AG09319 (cell line): Measurements from ENCODE around the gene TBC1D5.

Experiments
- DNase-seq: peaks from one replicate; pipeline ENCODE4 v3.0.0-alpha.2; 2010; ENCODE audit warnings: low read depth; ENCODE audit errors: extremely low read depth
- CTCF ChIP-seq: IDR thresholded peaks from 2 replicates; pipeline ENCODE4 v1.5.1; 2011; ENCODE audit warnings: low read depth, mild to moderate bottlenecking, inconsistent platforms, low read length, moderate library complexity

Gene TBC1D5

DNA sequence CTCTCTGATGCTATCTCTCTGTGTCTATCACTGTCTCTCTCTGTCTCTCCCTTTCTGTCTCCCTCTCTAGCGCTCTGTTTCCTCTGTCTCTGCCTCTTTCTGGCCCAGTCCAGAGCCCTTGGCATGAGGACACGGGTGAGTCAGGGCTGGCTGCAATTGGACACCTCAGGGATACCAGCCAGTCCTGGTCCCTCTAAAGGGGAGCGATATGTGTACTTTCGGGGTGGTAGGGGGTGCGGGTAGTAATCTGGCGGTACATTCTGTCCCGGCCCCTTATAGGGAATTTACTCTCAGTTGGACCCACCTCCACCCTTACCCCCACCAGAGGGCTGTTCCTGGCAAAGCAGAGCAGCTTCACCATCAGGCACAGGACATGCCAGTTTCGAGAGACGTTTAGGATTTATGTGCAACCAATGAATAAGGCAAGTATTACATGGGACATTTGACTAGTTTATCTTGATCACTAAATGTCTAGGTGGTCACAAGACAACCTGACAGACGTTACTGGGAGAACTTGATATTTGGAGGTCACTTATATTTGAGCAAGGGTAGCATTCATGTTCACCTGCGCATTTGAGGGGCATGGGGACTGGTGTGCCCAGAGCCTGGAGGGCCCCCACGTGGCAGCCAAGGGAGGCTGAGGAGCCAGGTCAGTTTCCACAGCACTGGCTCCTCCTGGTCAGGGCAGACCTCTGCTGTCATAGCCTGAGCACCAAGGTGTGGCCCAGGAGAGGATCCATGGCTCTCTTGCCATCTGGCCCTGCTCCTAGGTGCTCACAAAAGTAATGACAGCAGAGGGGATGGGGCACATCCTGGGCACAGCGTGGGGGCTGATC is 601.5 kb downstream of the TBC1D5 start:
- peak; percentile 7 for DNase-seq
- TF ChIP-seq CTCF, result no peak

DNA sequence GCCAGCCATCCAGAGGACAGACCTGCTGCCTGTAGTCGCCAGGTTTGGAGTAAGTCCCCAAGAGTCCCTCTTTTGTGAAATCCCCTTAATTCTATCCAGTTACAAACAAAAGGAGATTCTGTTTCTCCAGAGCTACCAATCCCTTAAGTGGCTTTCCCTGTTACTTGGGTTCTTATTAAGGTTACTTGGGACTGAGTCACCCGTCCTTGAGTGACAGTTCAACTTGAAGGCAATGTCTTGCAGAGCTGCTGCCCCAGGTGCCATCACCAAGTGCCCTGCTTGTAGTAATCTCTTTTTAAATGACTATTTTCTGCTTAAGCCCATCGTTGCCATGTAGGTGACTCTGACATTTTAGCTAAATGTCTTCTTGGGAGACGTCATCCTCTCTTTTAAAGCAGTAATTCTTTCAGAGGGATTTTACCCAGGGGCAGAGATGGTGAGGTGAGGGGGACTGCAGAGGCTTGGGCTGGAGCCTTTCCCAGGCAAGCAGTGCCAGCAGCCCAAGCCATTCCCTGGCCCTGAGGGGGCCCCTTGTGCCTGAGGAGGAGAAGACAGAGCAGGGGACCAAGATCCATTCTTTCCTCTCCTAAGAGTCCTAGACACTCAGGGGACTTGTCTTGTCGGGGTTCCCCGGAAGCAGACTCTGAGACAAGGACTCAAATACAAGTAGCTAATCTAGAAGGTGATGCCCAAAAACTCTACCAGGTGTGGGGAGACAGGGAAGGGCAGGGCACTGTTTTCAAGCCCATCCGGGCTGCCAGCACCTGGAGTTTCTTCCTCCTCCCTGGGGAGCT is 604.0 kb downstream of the TBC1D5 start:
- no peak for TF ChIP-seq CTCF
- no peak for DNase-seq

DNA sequence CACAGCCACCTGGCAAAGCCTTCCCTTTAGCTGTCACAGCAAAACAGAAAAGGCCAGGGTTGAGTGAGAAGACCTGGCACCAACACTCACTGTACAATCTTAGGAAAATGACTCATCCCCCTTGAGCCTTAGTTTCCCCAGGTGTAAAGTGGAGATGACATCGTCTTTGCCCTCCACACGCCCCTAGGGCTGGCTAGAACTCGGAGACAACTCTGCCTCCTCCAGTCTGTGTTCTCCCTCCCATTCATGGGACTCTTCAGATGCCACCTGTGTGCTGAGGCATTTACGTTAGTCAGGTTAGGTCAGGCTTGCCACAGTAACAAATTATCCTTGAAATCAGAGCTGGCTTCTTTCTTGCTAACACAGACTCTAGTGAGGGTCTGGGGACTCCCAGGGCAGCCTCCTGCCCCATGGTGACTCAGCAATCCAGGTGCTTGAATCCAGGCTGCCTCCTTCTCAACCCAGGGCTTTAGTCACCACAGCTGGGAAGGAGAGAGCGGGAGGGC is 605.1 kb downstream of the TBC1D5 start:
- no peak for DNase-seq
- no peak for TF ChIP-seq CTCF

GRCh38 chr3:17136136-17136721 is 606.2 kb downstream of the TBC1D5 start:
- DNase-seq, result no peak
- TF ChIP-seq CTCF, result no peak

GRCh38 chr3:17135696-17136095 is 606.7 kb downstream of the TBC1D5 start:
- DNase-seq, result no peak
- no peak for TF ChIP-seq CTCF

DNA sequence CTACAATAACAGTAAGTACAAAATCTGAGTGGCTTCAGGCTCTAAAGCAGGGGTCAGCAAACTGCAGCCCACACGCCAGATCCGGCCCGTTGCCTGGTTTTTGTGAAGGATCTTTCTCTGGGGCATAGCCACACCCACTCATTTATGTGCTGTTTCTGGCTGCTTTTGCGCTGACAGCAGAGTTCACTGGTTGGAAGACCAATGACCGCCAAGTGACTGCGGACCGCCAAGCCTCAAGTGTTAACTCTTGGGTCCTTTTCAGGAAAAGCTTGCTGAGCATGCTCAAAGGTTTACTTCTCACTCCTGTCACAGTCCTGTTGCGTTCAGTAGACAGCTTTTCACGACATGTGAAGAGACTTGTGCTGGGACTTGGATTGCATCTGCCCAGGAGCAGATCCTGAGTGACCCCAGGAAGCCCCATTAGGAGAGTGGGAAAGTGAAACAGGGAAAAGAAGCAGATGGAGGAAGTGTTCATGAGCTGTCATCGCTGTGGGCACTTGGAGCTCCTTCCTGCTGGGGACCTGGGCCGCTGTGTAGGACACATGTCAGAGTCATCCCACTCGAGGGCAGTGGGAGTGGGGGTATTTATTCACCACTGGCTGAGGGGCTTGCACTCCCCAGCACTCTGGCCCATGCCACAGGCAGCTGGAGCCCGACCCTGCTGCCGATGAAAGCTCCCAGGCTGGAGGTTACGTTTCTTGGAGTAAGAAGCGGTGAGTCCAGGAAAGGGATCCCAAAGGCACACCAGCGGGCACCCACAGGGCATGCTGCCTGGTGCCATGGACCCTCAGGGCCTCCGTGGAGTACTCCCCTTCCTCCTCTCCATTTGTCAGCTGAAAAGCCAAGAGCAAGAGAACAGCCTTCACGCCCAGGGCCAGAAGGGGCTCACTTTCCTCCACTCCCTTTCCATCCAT is 608.5 kb downstream of the TBC1D5 start:
- TF ChIP-seq CTCF, result no peak
- DNase-seq, result no peak
